H9 (cell line): ENCODE results near the gene PRKAG1. TPM values are rescaled to one million over a fixed set of nuclear protein-coding genes. Genes with fewer than 3 reads are reported as not detected.

Source experiments
- DNase-seq: peaks from one replicate; pipeline ENCODE4 v3.0.0-alpha.2; 2017
- H2AFZ ChIP-seq: one replicate; pipeline ENCODE4 v1.6.1; 2013; ENCODE audit warnings: mild to moderate bottlenecking, low read length, control low read depth, moderate library complexity
- H2AK5ac ChIP-seq: 2 replicates; pipeline ENCODE4 v1.6.1; 2013; ENCODE audit warnings: low read length, control low read depth, mixed read lengths; ENCODE audit not compliant: insufficient read length
- H2BK120ac ChIP-seq: one replicate; pipeline ENCODE4 v1.6.1; 2013; ENCODE audit warnings: low read depth, mild to moderate bottlenecking, low read length, control low read depth, inconsistent platforms; ENCODE audit not compliant: poor library complexity, severe bottlenecking
- H2BK12ac ChIP-seq: 2 replicates; pipeline ENCODE4 v1.6.1; 2013; ENCODE audit warnings: low read length, control low read depth, mixed read lengths, low read depth; ENCODE audit not compliant: insufficient read length
- H2BK15ac ChIP-seq: 2 replicates; pipeline ENCODE4 v1.6.1; 2013; ENCODE audit warnings: low read depth, low read length, control low read depth
- H2BK20ac ChIP-seq: one replicate; pipeline ENCODE4 v1.6.1; 2013; ENCODE audit warnings: low read depth, mild to moderate bottlenecking, low read length, control low read depth, inconsistent platforms; ENCODE audit not compliant: poor library complexity, severe bottlenecking
- H2BK5ac ChIP-seq: 2 replicates; pipeline ENCODE4 v1.6.1; 2013; ENCODE audit warnings: low read length, control low read depth, mixed read lengths; ENCODE audit not compliant: insufficient read length
- H3K14ac ChIP-seq: 2 replicates; pipeline ENCODE4 v1.6.1; 2013; ENCODE audit warnings: low read length, control low read depth; ENCODE audit not compliant: insufficient read depth
- H3K18ac ChIP-seq: 2 replicates; pipeline ENCODE4 v1.6.1; 2013; ENCODE audit warnings: low read depth, mild to moderate bottlenecking, mixed read lengths, low read length, control low read depth; ENCODE audit not compliant: insufficient read length
- H3K23ac ChIP-seq: 2 replicates; pipeline ENCODE4 v1.6.1; 2013; ENCODE audit warnings: low read length, control low read depth, mixed read lengths, low read depth; ENCODE audit not compliant: insufficient read length
- H3K23me2 ChIP-seq: 2 replicates; pipeline ENCODE4 v1.6.1; 2013; ENCODE audit warnings: low read depth, mild to moderate bottlenecking, mixed read lengths, low read length, control low read depth; ENCODE audit not compliant: insufficient read length, poor library complexity, severe bottlenecking
- H3K27ac ChIP-seq: 2 replicates; pipeline ENCODE4 v1.5.1; 2013; ENCODE audit warnings: low read length, control low read depth, mixed read lengths, low read depth; ENCODE audit not compliant: insufficient read length
- H3K27me3 ChIP-seq: 2 replicates; pipeline ENCODE4 v1.6.1; 2013; ENCODE audit warnings: low read length, control low read depth, inconsistent platforms; ENCODE audit not compliant: insufficient read depth
- H3K4ac ChIP-seq: 2 replicates; pipeline ENCODE4 v1.6.1; 2013; ENCODE audit warnings: low read depth, mild to moderate bottlenecking, control low read depth, inconsistent platforms, low read length, moderate library complexity
- H3K4me1 ChIP-seq: 2 replicates; pipeline ENCODE4 v1.6.1; 2013; ENCODE audit warnings: low read length, control low read depth, inconsistent platforms; ENCODE audit not compliant: insufficient read depth
- H3K4me2 ChIP-seq: 2 replicates; pipeline ENCODE4 v1.6.1; 2013; ENCODE audit warnings: low read length, control low read depth, mixed read lengths; ENCODE audit not compliant: insufficient read length, insufficient read depth
- H3K56ac ChIP-seq: 2 replicates; pipeline ENCODE4 v1.6.1; 2013; ENCODE audit warnings: low read depth, mild to moderate bottlenecking, mixed read lengths, low read length, control low read depth; ENCODE audit not compliant: insufficient read length
- H3K79me1 ChIP-seq: 2 replicates; pipeline ENCODE4 v1.6.1; 2013; ENCODE audit warnings: low read depth, mild to moderate bottlenecking, moderate library complexity, low read length, control low read depth, inconsistent platforms; ENCODE audit not compliant: insufficient read depth, poor library complexity, severe bottlenecking
- H3K79me2 ChIP-seq: 2 replicates; pipeline ENCODE4 v1.6.1; 2013; ENCODE audit warnings: low read length, control low read depth, inconsistent platforms; ENCODE audit not compliant: insufficient read depth
- H3K9ac ChIP-seq: 2 replicates; pipeline ENCODE4 v1.6.1; 2013; ENCODE audit warnings: low read length, control low read depth, mixed read lengths; ENCODE audit not compliant: insufficient read length; ENCODE audit errors: extremely low read depth
- H3K9me3 ChIP-seq: one replicate; pipeline ENCODE4 v1.6.1; 2013; ENCODE audit warnings: low read depth, low read length, inconsistent platforms; ENCODE audit not compliant: control insufficient read depth
- H3T11ph ChIP-seq: one replicate; pipeline ENCODE4 v1.6.1; 2013; ENCODE audit warnings: mild to moderate bottlenecking, low read length, control low read depth, inconsistent platforms
- H4K20me1 ChIP-seq: one replicate; pipeline ENCODE4 v1.6.1; 2013; ENCODE audit not compliant: control insufficient read depth, insufficient read length, insufficient read depth
- H4K5ac ChIP-seq: 2 replicates; pipeline ENCODE4 v1.6.1; 2013; ENCODE audit warnings: low read depth, mild to moderate bottlenecking, mixed read lengths, low read length, control low read depth; ENCODE audit not compliant: insufficient read length
- H4K8ac ChIP-seq: replicated peaks from 2 replicates; pipeline ENCODE4 v1.6.1; 2013; ENCODE audit warnings: low read length, control low read depth, mixed read lengths, low read depth; ENCODE audit not compliant: insufficient read length
- H4K91ac ChIP-seq: 2 replicates; pipeline ENCODE4 v1.6.1; 2013; ENCODE audit warnings: low read depth, mild to moderate bottlenecking, moderate library complexity, mixed read lengths, low read length, control low read depth; ENCODE audit not compliant: insufficient read length
- H3K27ac Mint-ChIP-seq, 3 experiments: 2 replicates in 2 of 3; 3 replicates in 1 of 3; pipeline ENCODE4 v1.8.0; 2020 to 2021; ENCODE audit warnings: mixed read lengths in 3 of 3, mild to moderate bottlenecking in 1 of 3, moderate library complexity in 1 of 3
- H3K27me3 Mint-ChIP-seq: 2 replicates; pipeline ENCODE4 v1.8.0; 2021; ENCODE audit warnings: low read depth, mild to moderate bottlenecking, moderate library complexity, mixed read lengths
- H3K36me3 Mint-ChIP-seq, 3 experiments: 2 replicates in 2 of 3; 3 replicates in 1 of 3; pipeline ENCODE4 v1.8.0; 2020 to 2021; ENCODE audit warnings: low read depth in 3 of 3, mixed read lengths in 3 of 3; ENCODE audit not compliant: insufficient read depth in 1 of 3
- H3K4me1 Mint-ChIP-seq, 2 experiments: 2 replicates each; pipeline ENCODE4 v1.8.0; 2020; ENCODE audit warnings: mixed read lengths in 2 of 2
- H3K4me3 Mint-ChIP-seq, 2 experiments: 2 replicates in 1 of 2; 3 replicates in 1 of 2; pipeline ENCODE4 v1.8.0; 2020 to 2021; ENCODE audit warnings: mild to moderate bottlenecking in 2 of 2, mixed read lengths in 2 of 2, moderate library complexity in 1 of 2
- H3K9me3 Mint-ChIP-seq, 2 experiments: 2 replicates in 1 of 2; 3 replicates in 1 of 2; pipeline ENCODE4 v1.8.0; 2020; ENCODE audit warnings: mild to moderate bottlenecking in 2 of 2, mixed read lengths in 2 of 2, moderate library complexity in 1 of 2
- WGBS: extraction: QIAGEN DNeasy Blood & Tissue Kit; methylation state at CpG from one replicate; pipeline ENCODE4 v1.1.7; 2013; ENCODE audit warnings: missing lambda C conversion rate, low lambda C conversion rate, mixed read lengths; ENCODE audit not compliant: insufficient read length; ENCODE audit errors: extremely low coverage; 5-methylcytosine and 5-hydroxymethylcytosine counted together
- total RNA-seq: library from RNA; stranded (reverse); gene quantifications from 2 replicates; pipeline ENCODE4 v1.2.1, GENCODE V29; 2021
- TF ChIP-seq, protein P1 (sequence below): fragments of 200-600 bp; sonication (generic); conservative IDR thresholded peaks from 3 replicates; pipeline ENCODE4 v1.8.0; 2021; ENCODE audit warnings: antibody characterized with exemption, mild to moderate bottlenecking

The PRKAG1 gene
- total RNA-seq, 1 experiment from 2014 or later = 34.8 TPM

DNA sequence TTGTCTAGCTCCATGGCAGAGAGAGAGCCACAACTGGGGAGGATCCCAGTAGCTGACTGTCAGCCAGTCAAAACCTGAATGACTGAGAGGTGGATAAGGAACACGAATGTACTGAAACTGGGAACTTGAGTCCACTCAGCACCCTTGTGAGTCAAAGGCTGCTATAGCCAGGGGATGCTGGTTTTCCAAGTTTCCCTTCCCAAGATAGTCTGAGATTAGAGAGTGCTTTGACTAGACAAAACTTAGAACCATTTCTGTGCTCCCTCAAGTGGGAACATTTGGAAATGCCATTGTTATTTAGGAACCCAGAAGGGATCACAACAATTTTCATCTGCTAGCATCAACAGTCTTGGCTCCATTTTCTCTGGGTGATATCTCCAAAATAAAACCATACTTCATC is 4.0 kb downstream of the PRKAG1 start:
- H2BK5ac ChIP-seq = no peak overlapping the region
- WGBS = no CpG with 5 or more reads among the region's 1 CpG

More for the DNA sequence above, 4.0 kb downstream of the PRKAG1 start:
- Histone ChIP-seq H2BK15ac (no peak overlapping the region), H2BK20ac (no peak overlapping the region), H2BK12ac (no peak overlapping the region), H4K8ac (no peak overlapping the region), H3K14ac (no peak overlapping the region), H3K56ac (no peak overlapping the region), H4K91ac (no peak overlapping the region), H2AFZ (no peak overlapping the region), H3K79me1 (peaks cover 3% of the 10 kb centered on the region), H4K5ac (no peak overlapping the region), H3K23ac (no peak overlapping the region), H3K9me3 (no peaks in the 10 kb centered on the region), H3K27me3 (no peaks in the 10 kb centered on the region), H3K27ac (no peak overlapping the region), H3K18ac (no peak overlapping the region), H2BK120ac (no peak overlapping the region), H3T11ph (no peak overlapping the region), H3K23me2 (peaks cover 9% of the 10 kb centered on the region), H3K4me2 (no peak overlapping the region), H4K20me1 (no peaks in the 10 kb centered on the region), H3K9ac (no peak overlapping the region), H3K4ac (no peak overlapping the region), H3K79me2 (no peaks in the 10 kb centered on the region), H3K4me1 (no peaks in the 10 kb centered on the region), H2AK5ac (no peak overlapping the region)
- H3K27me3 Mint-ChIP-seq = no peaks in the 10 kb centered on the region; the same call in 1 of the 2 replicates
- no peak for DNase-seq
- no peaks in the 10 kb centered on the region for H3K9me3 Mint-ChIP-seq
- TF ChIP-seq, protein P1, sequence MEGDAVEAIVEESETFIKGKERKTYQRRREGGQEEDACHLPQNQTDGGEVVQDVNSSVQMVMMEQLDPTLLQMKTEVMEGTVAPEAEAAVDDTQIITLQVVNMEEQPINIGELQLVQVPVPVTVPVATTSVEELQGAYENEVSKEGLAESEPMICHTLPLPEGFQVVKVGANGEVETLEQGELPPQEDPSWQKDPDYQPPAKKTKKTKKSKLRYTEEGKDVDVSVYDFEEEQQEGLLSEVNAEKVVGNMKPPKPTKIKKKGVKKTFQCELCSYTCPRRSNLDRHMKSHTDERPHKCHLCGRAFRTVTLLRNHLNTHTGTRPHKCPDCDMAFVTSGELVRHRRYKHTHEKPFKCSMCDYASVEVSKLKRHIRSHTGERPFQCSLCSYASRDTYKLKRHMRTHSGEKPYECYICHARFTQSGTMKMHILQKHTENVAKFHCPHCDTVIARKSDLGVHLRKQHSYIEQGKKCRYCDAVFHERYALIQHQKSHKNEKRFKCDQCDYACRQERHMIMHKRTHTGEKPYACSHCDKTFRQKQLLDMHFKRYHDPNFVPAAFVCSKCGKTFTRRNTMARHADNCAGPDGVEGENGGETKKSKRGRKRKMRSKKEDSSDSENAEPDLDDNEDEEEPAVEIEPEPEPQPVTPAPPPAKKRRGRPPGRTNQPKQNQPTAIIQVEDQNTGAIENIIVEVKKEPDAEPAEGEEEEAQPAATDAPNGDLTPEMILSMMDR = no peak; the same call in 2 of the 3 replicates
- H3K4me3 Mint-ChIP-seq = no peak overlapping the region
- H3K4me1 Mint-ChIP-seq = peaks cover 10 to 11% of the 10 kb centered on the region in 2 experiments
- no peak overlapping the region for H3K27ac Mint-ChIP-seq
- H3K36me3 Mint-ChIP-seq = peaks cover 0 to 6% (median 2%) of the 10 kb centered on the region in 3 experiments; a peak in 3 of 7 replicates
